Left lung (tissue), 10 donors: ENCODE data around the gene EXOSC7. TPM values are rescaled to one million over a fixed set of nuclear protein-coding genes. Genes with fewer than 3 reads are reported as not detected.

Experiments
- ATAC-seq: fragments of 200-7000 bp; cut with Tn5 transposase; one replicate; pipeline ENCODE4 v1.9.1; 2020; ENCODE audit warnings: moderate library complexity
- DNase-seq, 4 donors: peaks; one replicate each; pipeline ENCODE4 v3.0.0-alpha.2; 2013 to 2020
- H3K27ac ChIP-seq, 2 donors: fragments of 200-600 bp; sonication (generic) in 1 of 2; one replicate each; pipeline versions ENCODE4 v1.5.0 to v1.8.0; 2020 to 2021
- H3K27me3 ChIP-seq, 2 donors: fragments of 200-600 bp; sonication (generic) in 1 of 2; one replicate each; pipeline versions ENCODE4 v1.5.0 to v1.8.0; 2020 to 2021
- H3K36me3 ChIP-seq, 2 donors: fragments of 200-600 bp; sonication (generic) in 1 of 2; one replicate each; pipeline versions ENCODE4 v1.5.0 to v1.8.0; 2020 to 2021
- H3K4me1 ChIP-seq, 2 donors: fragments of 200-600 bp; one replicate each; pipeline ENCODE4 v1.8.0; 2021
- H3K4me3 ChIP-seq, 2 donors: fragments of 200-600 bp; sonication (generic) in 1 of 2; one replicate each; pipeline versions ENCODE4 v1.5.0 to v1.8.0; 2020 to 2021; ENCODE audit warnings: mild to moderate bottlenecking in 1 of 2
- H3K9me3 ChIP-seq, 2 donors: fragments of 200-600 bp; sonication (generic) in 1 of 2; one replicate each; pipeline versions ENCODE4 v1.5.0 to v1.8.0; 2020 to 2021
- CTCF ChIP-seq, 2 donors: fragments of 200-600 bp; sonication (generic) in 1 of 2; IDR thresholded peaks; one replicate each; pipeline versions ENCODE4 v1.5.0 to v1.8.0; 2021; ENCODE audit warnings: antibody characterized with exemption in 2 of 2
- intact Hi-C, 2 donors: fragments of 100-400 bp; cut with DNase I; formaldehyde crosslinking; loops; one replicate each; pipeline versions ENCODE4 v1.11.2 to v1.14.2; 2022
- polyA plus RNA-seq, 6 donors: library from polyadenylated mRNA; unstranded; fragments of 120-200 nt; gene quantifications; one replicate each; pipeline ENCODE4 v1.2.1, GENCODE V29; 2013; ENCODE audit not compliant: insufficient read length in 6 of 6
- total RNA-seq, 2 donors: library from RNA; stranded (reverse); fragmentation: NEBNext Ultra II Directional; extraction: Animal tissue kit (Norgen Biotek cat#: 25700); gene quantifications; one replicate each; pipeline ENCODE4 v1.2.1, GENCODE V29; 2021
- donor health status: DM: no; HTN: yes; CAD: no.
- donor health status: DM: no; HTN: no; CAD: no.

The EXOSC7 gene
- total and polyA plus RNA-seq, 8 donors, result 33.2 to 76.2 (median 61.3) TPM

GRCh38 chr3:45007091-45007490 is 31.0 kb downstream of the EXOSC7 start:
- DNase-seq, result no peak
- H3K4me1 ChIP-seq, result peaks cover 19% of the 10 kb centered on the region in 2 donors
- H3K27ac ChIP-seq, result no peak overlapping the region
- no peak overlapping the region for H3K4me3 ChIP-seq
- intact Hi-C loops, result no loop called here
- no peaks in the 10 kb centered on the region for H3K9me3 ChIP-seq
- no peak for ATAC-seq
- TF ChIP-seq CTCF (IDR thresholded peaks at IDR 0.05), result no peak
- H3K36me3 ChIP-seq, result peaks cover 0 to 58% of the 10 kb centered on the region in 2 donors
- no peaks in the 10 kb centered on the region for H3K27me3 ChIP-seq

- H3K27ac ChIP-seq, result peak overlapping the region in 1 of 2 donors; percentile 9
- no peak for TF ChIP-seq CTCF (IDR thresholded peaks at IDR 0.05)
Observed at GRCh38 chr3:45008117-45008516, 32.1 kb downstream of the EXOSC7 start.

GRCh38 chr3:45009868-45010267 is 33.8 kb downstream of the EXOSC7 start:
- Histone ChIP-seq H3K27ac (no peak overlapping the region), H3K4me3 (no peak overlapping the region)
- intact Hi-C loops, result no loop called here

More at GRCh38 chr3:45008117-45008516, 32.1 kb downstream of the EXOSC7 start:
- peaks cover 0 to 60% of the 10 kb centered on the region in 2 donors for H3K36me3 ChIP-seq
- intact Hi-C loops, result no loop called here
- DNase-seq (no peak), ATAC-seq (no peak)
- no peak overlapping the region for H3K4me3 ChIP-seq
- no peaks in the 10 kb centered on the region for H3K9me3 ChIP-seq
- H3K4me1 ChIP-seq, result peaks cover 23 to 27% of the 10 kb centered on the region in 2 donors
- H3K27me3 ChIP-seq, result no peaks in the 10 kb centered on the region

GRCh38 chr3:45010811-45011333 is 34.8 kb downstream of the EXOSC7 start:
- TF ChIP-seq CTCF (IDR thresholded peaks at IDR 0.05), result no peak
- Histone ChIP-seq H3K9me3 (no peaks in the 10 kb centered on the region), H3K4me1 (peaks cover 23 to 27% of the 10 kb centered on the region in 2 donors), H3K27me3 (no peaks in the 10 kb centered on the region), H3K27ac (peak overlapping the region; percentile 79 to 81), H3K4me3 (no peak overlapping the region), H3K36me3 (peaks cover 0 to 60% of the 10 kb centered on the region in 2 donors)
- peak; percentile 83 for ATAC-seq
- DNase-seq, result no peak
- intact Hi-C loops, result no loop called here

More at GRCh38 chr3:45009868-45010267, 33.8 kb downstream of the EXOSC7 start:
- peaks cover 23 to 27% of the 10 kb centered on the region in 2 donors for H3K4me1 ChIP-seq
- DNase-seq, result no peak
- H3K36me3 ChIP-seq, result peaks cover 0 to 60% of the 10 kb centered on the region in 2 donors
- no peaks in the 10 kb centered on the region for H3K27me3 ChIP-seq
- no peaks in the 10 kb centered on the region for H3K9me3 ChIP-seq
- TF ChIP-seq CTCF (IDR thresholded peaks at IDR 0.05), result no peak
- no peak for ATAC-seq

- Histone ChIP-seq H3K9me3 (no peaks in the 10 kb centered on the region), H3K4me1 (peaks cover 23 to 27% of the 10 kb centered on the region in 2 donors), H3K36me3 (peaks cover 0 to 55% of the 10 kb centered on the region in 2 donors), H3K27me3 (no peaks in the 10 kb centered on the region), H3K27ac (peak overlapping the region; percentile 79 to 81), H3K4me3 (no peak overlapping the region)
- DNase-seq (peak in 1 of 4 donors; percentile 57), ATAC-seq (peak; percentile 51)
- intact Hi-C loops, result no loop called here
- TF ChIP-seq CTCF (IDR thresholded peaks at IDR 0.05), result no peak
Observed at GRCh38 chr3:45011756-45012508, 35.9 kb downstream of the EXOSC7 start.
